ENCODE data around the gene ZBTB7B.
A peak's percentile ranks its signal among the peaks of the same experiment; 100 is the strongest.
"Not testable (repeated sequence)": the region's sequence is repeated elsewhere in the genome, so short reads cannot be mapped to it uniquely, and the experiment has no call there.

Gene ZBTB7B

GRCh38 chr1:154988058-154988954 is 14.3 kb upstream of the ZBTB7B start:
- no peak for DNase-seq (ENCODE audit: low read depth in 3 of 3, low spot score in 1 of 3)

- DNase-seq (ENCODE audit: low read depth in 3 of 3, low spot score in 1 of 3), result no peak
Observed at GRCh38 chr1:154989195-154989860, 13.3 kb upstream of the ZBTB7B start.

- no peak for DNase-seq (ENCODE audit: low read depth in 3 of 3, low spot score in 1 of 3)
Observed at GRCh38 chr1:154990276-154990675, 12.3 kb upstream of the ZBTB7B start.

DNA sequence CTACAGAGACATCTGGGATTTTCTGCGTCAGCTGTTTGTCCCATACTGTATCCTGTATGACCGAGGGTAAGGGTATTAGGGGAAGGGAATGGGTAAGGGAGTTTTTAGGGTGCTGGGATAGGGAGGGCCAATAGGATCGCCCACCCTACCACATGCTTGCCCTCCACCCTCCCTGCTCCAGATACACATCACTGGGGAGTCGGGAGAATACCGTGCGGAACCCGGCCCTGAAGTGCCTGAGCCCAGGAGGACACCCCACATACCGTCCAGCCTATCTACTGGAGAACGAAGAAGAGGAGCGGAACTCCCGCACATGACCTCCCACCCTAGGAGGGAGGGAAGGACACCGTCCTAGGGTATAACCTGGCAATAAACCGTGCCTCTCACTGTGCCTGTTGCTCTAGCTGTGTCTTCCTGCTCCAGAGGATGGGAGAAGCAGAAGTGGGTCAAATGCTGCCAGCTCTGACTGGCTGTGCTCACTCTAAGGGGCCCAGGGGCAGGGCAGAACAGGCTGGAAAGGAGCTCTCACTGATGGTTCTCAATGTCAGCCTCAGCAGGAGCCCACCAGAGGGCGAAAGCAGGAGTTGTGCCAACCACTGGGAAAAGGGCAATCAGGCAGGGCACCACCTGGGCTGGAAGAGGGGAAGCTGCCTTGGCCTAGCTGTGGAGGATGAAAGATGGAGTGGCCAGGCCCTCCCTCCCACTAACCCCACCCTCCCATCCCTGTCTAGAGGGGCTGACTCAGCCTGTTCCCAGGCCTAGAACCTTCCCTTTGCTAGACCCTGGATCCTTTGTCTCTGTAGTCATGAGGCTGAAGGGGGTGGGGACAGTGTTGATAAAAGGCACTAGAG is 9.7 kb upstream of the ZBTB7B start:
- no peak for DNase-seq (ENCODE audit: low read depth in 3 of 3, low spot score in 1 of 3)

DNA sequence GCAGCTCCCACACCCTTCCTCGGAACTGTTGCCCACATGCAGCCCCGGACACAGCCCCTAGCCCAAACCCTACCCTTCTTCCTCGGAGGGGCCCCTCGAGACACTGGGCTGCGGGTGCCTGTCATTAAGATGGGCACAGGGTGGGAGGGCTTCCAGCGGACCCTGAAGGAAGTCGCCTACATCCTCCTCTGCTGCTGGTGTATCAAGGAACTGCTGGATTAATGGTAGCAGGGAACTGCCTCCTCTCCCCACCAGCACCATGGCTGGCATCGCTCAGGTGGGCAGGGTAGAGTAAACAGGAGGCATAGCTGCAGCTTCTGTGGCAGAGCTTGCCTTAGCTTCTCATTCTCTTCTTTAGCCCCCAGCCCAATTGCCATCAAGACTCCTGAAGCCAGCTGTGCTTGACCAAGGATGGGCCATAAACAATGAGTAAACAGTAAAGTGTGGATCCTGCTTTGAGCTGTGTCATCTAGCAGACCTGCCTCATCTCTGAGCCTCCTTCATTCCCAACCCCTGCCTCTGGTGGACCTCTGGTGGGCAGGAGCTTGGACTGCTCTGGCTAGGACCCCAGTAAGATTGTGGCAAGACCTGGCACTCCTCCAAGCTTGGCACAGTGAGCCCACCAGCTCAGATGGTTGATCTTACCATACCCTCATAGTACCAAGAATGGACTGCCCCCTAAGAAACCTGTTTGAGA is 8.9 kb upstream of the ZBTB7B start, which contains the start of gene LENEP:
LENEP (plus strand) TSS at position 15 of the 697 bp plus-strand sequence; CDS start at position 37, 22 bp downstream.
- no peak for DNase-seq (ENCODE audit: low read depth in 3 of 3, low spot score in 1 of 3)

GRCh38 chr1:154994269-154994587 is 8.4 kb upstream of the ZBTB7B start:
- no peak for DNase-seq (ENCODE audit: low read depth in 3 of 3, low spot score in 1 of 3)

- no peak for DNase-seq (ENCODE audit: low read depth in 3 of 3, low spot score in 1 of 3)
Observed at GRCh38 chr1:154994591-154994990, 8.0 kb upstream of the ZBTB7B start.

GRCh38 chr1:154995301-154995983 is 7.2 kb upstream of the ZBTB7B start:
- DNase-seq (ENCODE audit: low read depth in 3 of 3, low spot score in 1 of 3), result not testable (repeated sequence)

- no peak for DNase-seq (ENCODE audit: low read depth in 3 of 3, low spot score in 1 of 3)
Observed at GRCh38 chr1:154996966-154997701, 5.5 kb upstream of the ZBTB7B start.

DNA sequence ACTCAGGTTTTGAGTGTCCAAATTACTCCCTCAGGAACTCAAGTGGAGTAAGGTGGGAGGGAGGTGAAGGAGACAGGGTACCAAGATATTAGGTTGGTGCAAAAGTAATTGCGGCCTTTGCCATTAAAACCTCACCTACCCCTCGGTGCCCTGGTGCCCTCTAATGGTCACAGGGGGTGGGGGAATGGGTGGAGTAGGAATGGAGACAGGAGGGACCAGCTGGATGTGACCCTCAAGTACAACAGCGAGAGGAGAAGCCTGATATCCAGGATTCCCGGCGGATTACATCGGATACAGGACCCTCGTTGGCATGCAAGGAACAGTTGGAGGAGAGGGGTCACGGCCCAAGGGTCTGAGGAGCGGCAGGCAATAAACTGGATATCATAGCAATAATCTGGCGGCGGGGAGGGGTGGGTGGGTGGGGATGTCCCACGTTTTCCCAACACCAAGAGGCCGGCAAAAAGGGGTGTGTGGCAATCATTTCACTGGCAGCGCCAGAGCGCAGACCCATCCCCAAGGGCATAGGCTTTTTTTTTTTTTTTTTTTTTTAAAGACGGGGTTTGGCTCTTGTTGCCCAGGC is 4.3 kb upstream of the ZBTB7B start:
- DNase-seq (ENCODE audit: low read depth in 3 of 3, low spot score in 1 of 3), result no peak

GRCh38 chr1:154998818-154999570 is 3.6 kb upstream of the ZBTB7B start:
- peak in 1 of 3 donors; percentile 63 for DNase-seq (ENCODE audit: low read depth in 3 of 3, low spot score in 1 of 3)

GRCh38 chr1:154999571-155000410 is 2.8 kb upstream of the ZBTB7B start:
- DNase-seq (ENCODE audit: low read depth in 3 of 3, low spot score in 1 of 3), result peak in 1 of 3 donors; percentile 61

DNA sequence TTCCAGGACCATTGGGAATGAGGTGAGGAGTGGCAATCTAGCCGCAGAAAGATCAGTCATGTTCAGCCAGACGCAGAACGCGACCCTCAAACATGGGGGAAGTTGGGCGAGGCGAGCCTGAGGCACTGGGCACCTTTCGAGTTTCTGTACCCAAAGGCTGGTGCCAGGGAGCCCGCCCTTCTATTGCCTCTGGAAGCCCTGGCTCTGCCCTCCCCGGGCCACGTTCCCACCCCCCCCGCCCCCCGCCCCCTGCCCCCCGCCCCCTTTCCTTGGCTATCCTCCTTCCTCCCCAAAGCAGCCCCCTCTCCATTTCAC is 2.2 kb upstream of the ZBTB7B start:
- DNase-seq (ENCODE audit: low read depth in 3 of 3, low spot score in 1 of 3), result no peak

- DNase-seq (ENCODE audit: low read depth in 3 of 3, low spot score in 1 of 3), result peak; percentile 45 to 64 (median 54)
Observed at GRCh38 chr1:155000726-155001424, 1.7 kb upstream of the ZBTB7B start.

DNA sequence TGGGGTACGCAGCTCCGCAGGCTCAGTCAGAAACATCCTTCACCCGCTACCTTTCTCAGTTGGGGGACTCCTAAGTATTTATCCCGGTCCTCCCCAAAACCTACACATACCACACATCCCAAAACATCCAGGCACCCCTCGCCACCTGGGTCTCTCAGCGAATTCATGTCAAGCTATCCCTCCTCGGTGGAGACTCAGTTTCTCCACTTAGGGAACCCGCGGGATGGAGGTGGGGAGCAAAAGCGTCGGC is 1.3 kb upstream of the ZBTB7B start:
- no peak for DNase-seq (ENCODE audit: low read depth in 3 of 3, low spot score in 1 of 3)

- peak; percentile 94 to 96 (median 96) for DNase-seq (ENCODE audit: low read depth in 3 of 3, low spot score in 1 of 3)
Observed at GRCh38 chr1:155001675-155002463, 733 bp upstream of the ZBTB7B start.

All from stimulated activated CD4-positive, alpha-beta T cell treated with anti-CD3 and anti-CD28 coated beads, TNF-alpha, amount 100 ng/mL, for 1 hour (primary cell).